HG02884 (cell line): ENCODE data around the gene TEX52.

Source experiments
- ATAC-seq: cut with Tn5 transposase; IDR thresholded peaks from one replicate; pipeline ENCODE4 v1.9.1; 2021; ENCODE audit warnings: mild to moderate bottlenecking, moderate library complexity; ENCODE audit not compliant: unreplicated experiment

TEX52 gene

GRCh38 chr12:2833810-2834209 is 23.0 kb downstream of the TEX52 start:
- ATAC-seq = no peak

- no peak for ATAC-seq
Observed at GRCh38 chr12:2833327-2833726, 23.5 kb downstream of the TEX52 start.

GRCh38 chr12:2832550-2833127 is 24.2 kb downstream of the TEX52 start:
- ATAC-seq = no peak

- ATAC-seq = no peak
Observed at GRCh38 chr12:2829275-2829674, 27.6 kb downstream of the TEX52 start.

- ATAC-seq = no peak
Observed at GRCh38 chr12:2826721-2827515, 29.9 kb downstream of the TEX52 start.

- ATAC-seq = no peak
Observed at GRCh38 chr12:2826036-2826435, 30.8 kb downstream of the TEX52 start.

- no peak for ATAC-seq
Observed at GRCh38 chr12:2825132-2825531, 31.7 kb downstream of the TEX52 start.

- ATAC-seq = no peak
Observed at GRCh38 chr12:2824541-2824940, 32.3 kb downstream of the TEX52 start.

GRCh38 chr12:2823483-2823882 is 33.4 kb downstream of the TEX52 start:
- no peak for ATAC-seq

- no peak for ATAC-seq
Observed at GRCh38 chr12:2820432-2820831, 36.4 kb downstream of the TEX52 start.

GRCh38 chr12:2819810-2820209 is 37.0 kb downstream of the TEX52 start:
- ATAC-seq = no peak

GRCh38 chr12:2813214-2814185 is 43.3 kb downstream of the TEX52 start:
- no peak for ATAC-seq

GRCh38 chr12:2812290-2813213 is 44.3 kb downstream of the TEX52 start, which contains the start of gene ITFG2:
TSS of gene ITFG2 (plus strand) at chr12:2812668. CDS start at chr12:2812761, 93 bp downstream.
- ATAC-seq = peak; percentile 94

GRCh38 chr12:2811801-2812200 is 45.0 kb downstream of the TEX52 start:
- ATAC-seq = no peak

- ATAC-seq = no peak
Observed at GRCh38 chr12:2806700-2807099, 50.1 kb downstream of the TEX52 start.

GRCh38 chr12:2805143-2805520 is 51.7 kb downstream of the TEX52 start:
- no peak for ATAC-seq

GRCh38 chr12:2804393-2805142 is 52.3 kb downstream of the TEX52 start:
- ATAC-seq = no peak

- ATAC-seq = no peak
Observed at GRCh38 chr12:2803635-2804392, 53.0 kb downstream of the TEX52 start.
